GM13977 (cell line): Measurements from ENCODE around the gene KCNJ16.

ENCODE experiments used
- DNase-seq: peaks from one replicate; pipeline ENCODE4 v3.0.0; 2012; ENCODE audit warnings: low spot score
- in situ Hi-C: fragments of 300-500 bp; cut with MboI; formaldehyde crosslinking; loops from one replicate; pipeline ENCODE4 v1.12.0; 2022; ENCODE audit warnings: low sequenced_read_pairs, low pct_unique_long_range_greater_than_20kb, mixed read lengths, inconsistent platforms; ENCODE audit not compliant: unreplicated experiment
- TF ChIP-seq, protein P1 (sequence below): IDR thresholded peaks from 2 replicates; pipeline ENCODE4 v1.5.1; 2012; ENCODE audit warnings: mild to moderate bottlenecking, control low read depth; ENCODE audit not compliant: insufficient read depth; ENCODE audit errors: extremely low read depth, missing control alignments

The KCNJ16 gene

GRCh38 chr17:70049801-70050591, 25.0 kb upstream of the KCNJ16 start:
- no peak for DNase-seq
- TF ChIP-seq, protein P1, sequence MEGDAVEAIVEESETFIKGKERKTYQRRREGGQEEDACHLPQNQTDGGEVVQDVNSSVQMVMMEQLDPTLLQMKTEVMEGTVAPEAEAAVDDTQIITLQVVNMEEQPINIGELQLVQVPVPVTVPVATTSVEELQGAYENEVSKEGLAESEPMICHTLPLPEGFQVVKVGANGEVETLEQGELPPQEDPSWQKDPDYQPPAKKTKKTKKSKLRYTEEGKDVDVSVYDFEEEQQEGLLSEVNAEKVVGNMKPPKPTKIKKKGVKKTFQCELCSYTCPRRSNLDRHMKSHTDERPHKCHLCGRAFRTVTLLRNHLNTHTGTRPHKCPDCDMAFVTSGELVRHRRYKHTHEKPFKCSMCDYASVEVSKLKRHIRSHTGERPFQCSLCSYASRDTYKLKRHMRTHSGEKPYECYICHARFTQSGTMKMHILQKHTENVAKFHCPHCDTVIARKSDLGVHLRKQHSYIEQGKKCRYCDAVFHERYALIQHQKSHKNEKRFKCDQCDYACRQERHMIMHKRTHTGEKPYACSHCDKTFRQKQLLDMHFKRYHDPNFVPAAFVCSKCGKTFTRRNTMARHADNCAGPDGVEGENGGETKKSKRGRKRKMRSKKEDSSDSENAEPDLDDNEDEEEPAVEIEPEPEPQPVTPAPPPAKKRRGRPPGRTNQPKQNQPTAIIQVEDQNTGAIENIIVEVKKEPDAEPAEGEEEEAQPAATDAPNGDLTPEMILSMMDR: no peak
- in situ Hi-C loops: no loop called here

GRCh38 chr17:70050931-70051330, 24.1 kb upstream of the KCNJ16 start:
- no peak for DNase-seq
- TF ChIP-seq, protein P1: no peak

DNA sequence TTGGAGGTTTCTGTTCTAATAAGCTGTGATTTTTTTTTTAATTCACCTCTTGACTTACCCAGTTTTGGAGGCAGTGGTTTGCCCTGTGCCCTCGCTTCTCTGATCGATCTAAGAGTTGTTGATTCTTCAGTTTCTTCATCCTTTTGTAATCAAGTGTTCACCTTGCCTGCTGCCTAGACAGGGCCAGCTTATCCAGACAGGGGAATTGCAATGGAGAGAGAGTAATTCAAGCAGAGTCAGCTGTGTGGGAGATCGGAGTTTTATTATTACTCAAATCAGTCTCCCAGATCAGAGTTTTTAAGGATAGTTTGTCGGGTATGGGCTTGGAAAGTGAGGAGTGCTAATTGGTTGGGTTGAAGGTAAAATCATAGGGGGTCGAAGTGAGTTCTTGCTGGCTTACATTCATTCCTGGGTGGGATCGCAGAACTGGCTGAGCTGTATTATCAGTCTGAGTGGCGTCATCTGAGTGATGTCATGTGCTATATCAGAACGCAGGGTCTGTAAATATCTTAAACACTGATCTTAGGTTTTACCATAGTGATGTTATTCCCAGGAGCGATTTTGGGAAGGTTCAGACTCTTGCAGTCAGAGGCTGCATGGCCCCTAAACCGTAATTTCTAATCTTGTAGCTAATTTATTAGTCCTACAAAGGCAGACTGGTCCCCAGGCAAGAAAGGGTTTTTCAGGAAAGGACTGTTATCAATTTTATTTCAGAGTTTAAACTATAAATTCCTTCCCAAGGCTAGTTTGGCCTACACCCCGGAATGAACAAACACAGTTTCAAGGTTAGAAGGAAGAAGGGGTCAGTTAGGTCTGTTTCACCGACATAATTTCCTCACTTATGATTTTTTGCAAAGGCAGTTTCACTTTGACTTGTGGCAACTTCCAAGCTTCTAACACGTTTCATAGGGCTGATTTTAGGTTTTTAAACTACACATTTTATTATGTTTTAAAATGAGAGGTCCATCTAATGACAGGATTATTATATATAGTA, 21.5 kb upstream of the KCNJ16 start:
- TF ChIP-seq, protein P1: no peak
- no peak for DNase-seq
- in situ Hi-C loops: no loop called here

More at GRCh38 chr17:70050931-70051330, 24.1 kb upstream of the KCNJ16 start:
- in situ Hi-C loops: no loop called here

GRCh38 chr17:70055000-70055399, 20.0 kb upstream of the KCNJ16 start:
- TF ChIP-seq, protein P1: no peak
- DNase-seq: no peak
- in situ Hi-C loops: no loop called here

DNA sequence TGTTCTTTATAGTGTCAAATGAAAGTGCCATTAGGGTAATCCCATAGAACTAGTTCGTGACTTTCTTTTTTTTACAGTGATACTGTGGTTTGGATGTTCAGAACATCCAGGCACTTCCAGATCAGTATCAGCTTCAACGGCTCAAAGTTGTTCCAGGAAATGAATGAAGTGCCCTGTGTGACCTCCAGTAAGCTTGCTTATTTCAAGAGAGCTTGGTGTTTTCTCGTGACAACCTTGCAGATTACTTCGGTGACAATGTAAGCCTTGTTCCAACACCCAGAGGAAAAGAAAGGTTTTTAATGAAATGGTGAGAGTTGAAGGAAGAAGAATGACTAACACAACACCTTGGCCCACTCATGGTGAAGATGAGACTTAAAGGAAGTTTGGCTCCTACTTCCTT, 16.0 kb upstream of the KCNJ16 start:
- TF ChIP-seq, protein P1: no peak
- in situ Hi-C loops: no loop called here
- DNase-seq: no peak

GRCh38 chr17:70059649-70060048, 15.4 kb upstream of the KCNJ16 start:
- TF ChIP-seq, protein P1: no peak
- in situ Hi-C loops: no loop called here
- no peak for DNase-seq
